ENCODE results near the gene VCP. TPM values are rescaled to one million over a fixed set of nuclear protein-coding genes. Genes with fewer than 3 reads are reported as not detected.

The VCP gene
- total RNA-seq, 4 donors from 2014 or later, result 134 to 190 (median 149) TPM

DNA sequence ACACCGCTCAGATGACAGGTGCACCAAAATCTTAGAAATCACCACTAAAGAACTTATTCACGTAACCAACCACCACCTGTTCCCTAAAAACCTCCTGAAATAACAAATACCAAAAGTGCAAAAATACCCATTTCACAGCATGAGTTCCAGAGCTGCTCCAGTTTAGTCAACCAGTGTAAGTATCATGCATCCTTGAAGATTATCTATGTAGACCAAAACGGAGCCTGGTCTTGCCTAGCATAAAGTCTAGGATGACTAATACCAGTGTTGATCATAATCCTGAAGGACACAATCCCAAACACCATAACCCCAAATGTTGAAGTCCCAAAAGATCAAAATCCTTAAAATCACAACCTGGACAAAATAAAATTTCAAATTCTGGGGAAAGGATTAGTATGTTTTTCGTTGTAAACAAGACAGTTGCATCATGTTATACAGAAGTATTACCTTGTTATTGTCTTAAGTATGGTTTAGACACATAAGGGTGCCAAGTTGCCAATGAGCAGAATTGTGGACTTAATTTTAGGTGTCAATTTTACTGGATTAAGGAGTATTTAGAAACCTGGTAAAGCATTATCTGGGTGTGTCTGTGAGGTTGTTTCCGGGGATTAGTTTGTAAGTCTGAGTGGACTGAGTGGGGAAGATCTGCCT lies 18.1 kb downstream of the VCP start:
- 65 to 80% methylated on average over 5 of the region's 5 CpGs for WGBS, 2 donors
- H3K4me3 ChIP-seq, result no peak overlapping the region
- H3K9me3 ChIP-seq, result no peaks in the 10 kb centered on the region
- DNase-seq (ENCODE audit: low spot score in 2 of 2), result no peak
- peaks cover 8 to 99% (median 24%) of the 10 kb centered on the region in 3 donors for H3K36me3 ChIP-seq
- H3K4me1 ChIP-seq, result no peaks in the 10 kb centered on the region
- no peaks in the 10 kb centered on the region for H3K27me3 ChIP-seq
- H3K27ac ChIP-seq, result no peak overlapping the region
- TF ChIP-seq EP300 (IDR thresholded peaks at IDR 0.05), result no peak

DNA sequence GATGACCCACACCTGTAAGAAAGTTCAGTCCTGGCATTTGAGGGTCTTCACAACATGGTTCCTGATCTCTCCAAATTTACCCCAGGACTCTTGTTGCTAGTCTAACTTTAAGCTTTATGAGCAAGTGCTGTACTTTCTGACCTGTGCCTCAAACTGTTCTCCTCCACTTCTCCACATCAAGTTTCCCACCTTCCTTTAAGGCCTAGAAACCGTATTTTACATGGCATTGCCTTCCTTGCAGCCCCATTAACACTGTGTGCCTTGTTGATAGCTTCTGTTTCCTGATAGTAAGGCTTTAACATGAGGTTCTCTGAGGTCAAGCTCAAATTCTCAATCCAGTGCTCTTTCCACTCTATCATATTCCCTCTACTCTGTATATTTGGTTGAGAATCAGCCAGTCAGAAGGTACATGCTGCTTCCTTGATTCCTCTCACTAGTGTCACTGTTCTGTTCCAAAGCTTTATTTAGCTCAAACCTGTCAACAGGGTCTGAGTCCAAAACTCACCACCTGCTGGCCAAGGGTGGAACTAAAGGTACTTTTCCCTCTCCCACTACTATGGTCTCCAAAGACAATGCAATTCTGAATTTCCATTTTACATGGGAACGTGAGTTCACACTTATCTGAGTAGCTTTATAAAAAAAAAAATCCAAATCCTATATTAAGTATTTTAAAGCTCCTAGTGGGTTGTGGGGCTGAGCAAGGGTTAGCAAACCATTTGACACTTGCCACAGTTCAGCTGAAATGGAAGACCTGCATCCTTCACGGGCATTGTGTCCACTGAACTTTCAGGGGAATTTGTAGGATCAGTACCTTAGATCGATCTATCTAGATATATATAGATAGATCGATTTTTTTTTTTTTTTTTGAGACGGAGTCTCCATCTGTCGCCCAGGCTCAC lies 21.1 kb downstream of the VCP start:
- Histone ChIP-seq H3K4me1 (no peaks in the 10 kb centered on the region), H3K9me3 (no peaks in the 10 kb centered on the region), H3K36me3 (peaks cover 0 to 89% (median 3%) of the 10 kb centered on the region in 3 donors), H3K4me3 (no peak overlapping the region), H3K27ac (peak overlapping the region in 1 of 4 donors; percentile 24), H3K27me3 (no peaks in the 10 kb centered on the region)
- DNase-seq (ENCODE audit: low spot score in 2 of 2), result no peak
- WGBS, 2 donors, result 88 to 89% methylated on average over 7 of the region's 7 CpGs
- TF ChIP-seq POLR2A (IDR thresholded peaks at IDR 0.05) (no peak), EP300 (IDR thresholded peaks at IDR 0.05) (no peak)
- TF ChIP-seq, protein P1, sequence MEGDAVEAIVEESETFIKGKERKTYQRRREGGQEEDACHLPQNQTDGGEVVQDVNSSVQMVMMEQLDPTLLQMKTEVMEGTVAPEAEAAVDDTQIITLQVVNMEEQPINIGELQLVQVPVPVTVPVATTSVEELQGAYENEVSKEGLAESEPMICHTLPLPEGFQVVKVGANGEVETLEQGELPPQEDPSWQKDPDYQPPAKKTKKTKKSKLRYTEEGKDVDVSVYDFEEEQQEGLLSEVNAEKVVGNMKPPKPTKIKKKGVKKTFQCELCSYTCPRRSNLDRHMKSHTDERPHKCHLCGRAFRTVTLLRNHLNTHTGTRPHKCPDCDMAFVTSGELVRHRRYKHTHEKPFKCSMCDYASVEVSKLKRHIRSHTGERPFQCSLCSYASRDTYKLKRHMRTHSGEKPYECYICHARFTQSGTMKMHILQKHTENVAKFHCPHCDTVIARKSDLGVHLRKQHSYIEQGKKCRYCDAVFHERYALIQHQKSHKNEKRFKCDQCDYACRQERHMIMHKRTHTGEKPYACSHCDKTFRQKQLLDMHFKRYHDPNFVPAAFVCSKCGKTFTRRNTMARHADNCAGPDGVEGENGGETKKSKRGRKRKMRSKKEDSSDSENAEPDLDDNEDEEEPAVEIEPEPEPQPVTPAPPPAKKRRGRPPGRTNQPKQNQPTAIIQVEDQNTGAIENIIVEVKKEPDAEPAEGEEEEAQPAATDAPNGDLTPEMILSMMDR (IDR thresholded peaks at IDR 0.05), result peak in 4 of 5 experiments; percentile 15 to 49 (median 30)

DNA sequence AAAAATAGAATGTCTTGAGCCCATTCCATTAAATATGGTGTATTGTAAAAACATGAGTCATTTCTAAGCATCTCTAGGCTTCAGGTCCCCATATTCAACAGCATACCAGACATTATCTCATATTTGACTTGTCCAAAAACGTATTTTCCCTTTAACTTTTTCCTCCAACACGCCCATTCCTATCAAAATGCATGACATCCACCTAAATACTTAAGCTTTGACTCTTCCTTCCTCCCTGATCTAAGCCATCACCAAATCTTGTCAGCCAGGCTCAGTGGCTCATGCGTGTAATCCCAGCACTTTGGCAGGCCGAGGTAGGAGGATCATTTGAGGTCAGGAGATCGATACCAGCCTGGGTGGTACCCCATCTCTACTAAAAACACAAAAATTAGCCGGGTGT lies 23.9 kb downstream of the VCP start:
- WGBS, 2 donors, result 97% methylated on average over 6 of the region's 6 CpGs
- Histone ChIP-seq H3K4me3 (no peak overlapping the region), H3K9me3 (no peaks in the 10 kb centered on the region), H3K4me1 (no peaks in the 10 kb centered on the region), H3K36me3 (peaks cover 0 to 89% (median 0%) of the 10 kb centered on the region in 3 donors), H3K27me3 (no peaks in the 10 kb centered on the region), H3K27ac (no peak overlapping the region)
- DNase-seq (ENCODE audit: low spot score in 2 of 2), result no peak
- TF ChIP-seq EP300 (IDR thresholded peaks at IDR 0.05) (no peak), POLR2A (IDR thresholded peaks at IDR 0.05) (no peak)
- TF ChIP-seq, protein P1 (IDR thresholded peaks at IDR 0.05), result no peak

DNA sequence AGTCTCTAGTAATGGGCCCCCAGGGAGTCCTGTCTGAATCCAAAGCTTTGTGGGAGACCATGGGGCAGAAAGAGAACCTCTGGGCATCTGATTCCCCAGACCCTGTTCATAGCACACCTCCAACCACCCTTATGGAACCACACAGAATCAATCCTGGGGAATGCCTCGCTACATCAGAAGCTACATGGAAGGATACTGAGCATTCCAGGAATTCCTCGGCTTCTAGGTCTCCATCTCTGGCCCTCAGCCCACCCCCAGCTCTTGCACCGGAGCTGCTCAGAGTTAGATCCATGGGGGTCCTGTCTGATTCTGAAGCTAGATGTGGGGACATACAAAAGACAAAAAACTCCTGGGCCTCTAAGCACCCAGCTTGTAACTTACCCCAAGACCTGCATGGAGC lies 28.4 kb downstream of the VCP start:
- Histone ChIP-seq H3K9me3 (no peaks in the 10 kb centered on the region), H3K4me1 (peaks cover 0 to 3% (median 0%) of the 10 kb centered on the region in 4 donors), H3K4me3 (no peak overlapping the region), H3K27ac (no peak overlapping the region), H3K36me3 (peaks cover 0 to 60% (median 0%) of the 10 kb centered on the region in 3 donors), H3K27me3 (no peaks in the 10 kb centered on the region)
- 63 to 74% methylated on average over 3 of the region's 3 CpGs for whole genome bisulfite sequencing, 2 donors
- TF ChIP-seq POLR2A (IDR thresholded peaks at IDR 0.05) (no peak), EP300 (IDR thresholded peaks at IDR 0.05) (no peak)
- TF ChIP-seq, protein P1 (IDR thresholded peaks at IDR 0.05), result no peak
- DNase-seq (ENCODE audit: low spot score in 2 of 2), result no peak

DNA sequence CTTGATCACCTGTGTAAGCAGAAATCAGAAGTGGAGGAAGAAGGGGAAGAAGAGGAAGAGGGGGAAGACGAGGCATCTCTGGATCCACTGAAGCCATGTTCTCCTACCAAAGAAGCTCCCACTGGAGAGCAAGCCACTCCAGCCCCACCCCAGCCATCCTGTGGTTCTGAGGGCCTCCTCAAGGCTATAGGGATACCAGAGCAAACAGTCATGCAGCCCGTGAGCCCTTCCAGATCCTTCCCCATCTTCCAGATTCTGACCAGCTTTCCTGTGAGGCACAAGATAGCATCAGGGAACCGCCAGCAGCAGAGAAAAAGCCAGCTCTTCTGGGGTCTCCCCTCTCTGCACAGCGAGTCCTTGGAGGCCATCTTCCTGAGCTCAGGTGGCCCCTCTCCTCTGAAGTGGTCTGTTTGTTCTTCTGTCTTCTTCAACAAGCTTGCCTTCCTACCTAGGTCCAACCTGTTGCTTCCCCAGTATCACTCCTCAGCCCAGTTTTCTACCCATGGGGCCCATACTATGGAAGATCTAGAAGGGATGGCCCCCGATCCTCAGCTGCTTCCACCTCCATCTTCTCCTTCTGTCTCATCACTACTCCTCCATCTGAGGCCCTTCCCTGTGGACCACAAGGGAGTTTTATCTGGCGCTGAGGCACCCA lies 29.4 kb downstream of the VCP start:
- Histone ChIP-seq H3K36me3 (peaks cover 0 to 55% (median 0%) of the 10 kb centered on the region in 3 donors), H3K9me3 (no peaks in the 10 kb centered on the region), H3K27ac (no peak overlapping the region), H3K27me3 (no peaks in the 10 kb centered on the region), H3K4me3 (no peak overlapping the region), H3K4me1 (peaks cover 0 to 3% (median 0%) of the 10 kb centered on the region in 4 donors)
- DNase-seq (ENCODE audit: low spot score in 2 of 2), result no peak
- TF ChIP-seq POLR2A (IDR thresholded peaks at IDR 0.05) (no peak), EP300 (IDR thresholded peaks at IDR 0.05) (no peak)
- TF ChIP-seq, protein P1 (IDR thresholded peaks at IDR 0.05), result no peak
- WGBS, 2 donors, result 88 to 89% methylated on average over 6 of the region's 6 CpGs

All from tibial nerve (tissue), 4 donors.